HG02852 (cell line): Measurements from ENCODE around the gene DAPK1.
A peak's percentile ranks its signal among the peaks of the same experiment; 100 is the strongest.

ENCODE experiments used
- ATAC-seq: cut with Tn5 transposase; IDR thresholded peaks from one replicate; pipeline ENCODE4 v1.9.1; 2021; ENCODE audit warnings: mild to moderate bottlenecking, moderate library complexity; ENCODE audit not compliant: unreplicated experiment

Gene DAPK1

GRCh38 chr9:87516222-87516925 is 18.7 kb downstream of the DAPK1 start:
- ATAC-seq = no peak

- no peak for ATAC-seq
Measured at GRCh38 chr9:87516926-87517290, 19.2 kb downstream of the DAPK1 start.

GRCh38 chr9:87517732-87518131 is 20.1 kb downstream of the DAPK1 start:
- no peak for ATAC-seq

GRCh38 chr9:87518702-87519335 is 21.2 kb downstream of the DAPK1 start:
- no peak for ATAC-seq

GRCh38 chr9:87519461-87519860 is 21.8 kb downstream of the DAPK1 start:
- no peak for ATAC-seq

GRCh38 chr9:87520172-87520683 is 22.6 kb downstream of the DAPK1 start:
- ATAC-seq = no peak

GRCh38 chr9:87521834-87522233 is 24.2 kb downstream of the DAPK1 start:
- ATAC-seq = no peak

GRCh38 chr9:87524061-87524460 is 26.4 kb downstream of the DAPK1 start:
- no peak for ATAC-seq

GRCh38 chr9:87525546-87526303 is 28.1 kb downstream of the DAPK1 start:
- ATAC-seq = no peak

GRCh38 chr9:87527211-87527916 is 29.7 kb downstream of the DAPK1 start:
- no peak for ATAC-seq

GRCh38 chr9:87528969-87529368 is 31.3 kb downstream of the DAPK1 start:
- no peak for ATAC-seq

GRCh38 chr9:87529671-87530070 is 32.0 kb downstream of the DAPK1 start:
- ATAC-seq = no peak

- no peak for ATAC-seq
Measured at GRCh38 chr9:87530716-87531115, 33.0 kb downstream of the DAPK1 start.

GRCh38 chr9:87531370-87532295 is 34.0 kb downstream of the DAPK1 start:
- no peak for ATAC-seq

- ATAC-seq = no peak
Measured at GRCh38 chr9:87533271-87533670, 35.6 kb downstream of the DAPK1 start.

GRCh38 chr9:87534036-87534435 is 36.4 kb downstream of the DAPK1 start:
- no peak for ATAC-seq

GRCh38 chr9:87534957-87535356 is 37.3 kb downstream of the DAPK1 start:
- no peak for ATAC-seq

- ATAC-seq = peak; percentile 72
Measured at GRCh38 chr9:87535817-87536539, 38.3 kb downstream of the DAPK1 start.

- no peak for ATAC-seq
Measured at GRCh38 chr9:87537625-87538024, 40.0 kb downstream of the DAPK1 start.
